Hippocampal formation (tissue), 2 donors: ENCODE data around the gene PGPEP1.

ENCODE experiments used
- DNase-seq, 2 donors: peaks; one replicate each; lab custom pipeline; 2025; lab: John Stamatoyannopoulos, UW

The PGPEP1 gene

DNA sequence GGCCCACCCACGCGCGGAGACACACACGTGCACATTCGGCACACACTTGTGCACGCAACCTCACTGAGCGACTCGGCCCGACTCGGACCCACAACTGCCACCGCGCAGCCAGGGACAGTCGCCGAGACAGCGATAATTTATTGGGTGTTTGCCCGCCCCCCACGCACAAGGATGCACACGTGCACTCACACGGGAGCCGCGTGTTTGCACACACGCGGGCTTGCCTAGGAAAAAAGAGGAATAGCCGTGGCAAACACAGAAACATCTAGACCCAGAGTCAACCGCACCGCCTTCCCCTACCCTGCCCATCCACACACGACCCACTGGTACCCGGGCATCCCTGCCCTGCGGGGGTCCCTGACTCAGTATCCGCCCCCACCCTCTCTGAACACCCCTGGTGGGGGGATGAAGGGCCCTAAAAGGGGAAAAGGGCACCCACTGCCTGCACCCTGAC, 77.7 kb downstream of the PGPEP1 start:
- DNase-seq, result no peak

GRCh38 chr19:18418483-18419194, 78.2 kb downstream of the PGPEP1 start:
- DNase-seq, result no peak

GRCh38 chr19:18419195-18419698, 78.8 kb downstream of the PGPEP1 start, which contains the start of gene SSBP4:
Gene SSBP4 (plus strand): TSS chr19:18419398. CDS start chr19:18419649, 251 bp downstream.
- peak; percentile 44 to 59 for DNase-seq
